GM19395 (cell line): ENCODE measurements around the gene TAS1R3.

Source experiments
- ATAC-seq: cut with Tn5 transposase; IDR thresholded peaks from one replicate; pipeline ENCODE4 v1.9.1; 2021; ENCODE audit warnings: mild to moderate bottlenecking, moderate library complexity; ENCODE audit not compliant: unreplicated experiment

Gene TAS1R3

GRCh38 chr1:1335792-1336248 is 4.7 kb downstream of the TAS1R3 start:
- ATAC-seq, result no peak

GRCh38 chr1:1336446-1336845 is 5.4 kb downstream of the TAS1R3 start:
- ATAC-seq, result no peak

GRCh38 chr1:1336931-1337792 is 6.1 kb downstream of the TAS1R3 start:
- no peak for ATAC-seq

- no peak for ATAC-seq
Measured at GRCh38 chr1:1337793-1338147, 6.7 kb downstream of the TAS1R3 start.

GRCh38 chr1:1338278-1338677 is 7.2 kb downstream of the TAS1R3 start:
- ATAC-seq, result no peak

GRCh38 chr1:1340185-1340584 is 9.1 kb downstream of the TAS1R3 start:
- ATAC-seq, result no peak

GRCh38 chr1:1340791-1341548 is 9.9 kb downstream of the TAS1R3 start:
- ATAC-seq, result no peak

GRCh38 chr1:1341549-1342021 is 10.5 kb downstream of the TAS1R3 start:
- no peak for ATAC-seq

GRCh38 chr1:1342061-1342562 is 11.0 kb downstream of the TAS1R3 start:
- ATAC-seq, result no peak

- ATAC-seq, result no peak
Measured at GRCh38 chr1:1342584-1343115, 11.6 kb downstream of the TAS1R3 start.

- no peak for ATAC-seq
Measured at GRCh38 chr1:1343811-1344421, 12.8 kb downstream of the TAS1R3 start.

GRCh38 chr1:1344655-1345361 is 13.7 kb downstream of the TAS1R3 start:
- ATAC-seq, result no peak

GRCh38 chr1:1345384-1345783 is 14.3 kb downstream of the TAS1R3 start:
- no peak for ATAC-seq

GRCh38 chr1:1345860-1346500 is 14.9 kb downstream of the TAS1R3 start:
- ATAC-seq, result no peak

- no peak for ATAC-seq
Measured at GRCh38 chr1:1346501-1346890, 15.4 kb downstream of the TAS1R3 start.

GRCh38 chr1:1347026-1347595 is 16.0 kb downstream of the TAS1R3 start:
- no peak for ATAC-seq

- ATAC-seq, result no peak
Measured at GRCh38 chr1:1347663-1348419, 16.8 kb downstream of the TAS1R3 start.

- peak; percentile 21 for ATAC-seq
Measured at GRCh38 chr1:1348420-1349255, 17.6 kb downstream of the TAS1R3 start.
